Naive B cell (primary cell): Measurements from ENCODE around the gene SLC7A1. TPM values are rescaled to one million over a fixed set of nuclear protein-coding genes. Genes with fewer than 3 reads are reported as not detected.
A peak's percentile ranks its signal among the peaks of the same experiment; 100 is the strongest.

Experiments
- ATAC-seq, 2 donors: fragments of 150-1000 bp; cut with Tn5 transposase; 2 replicates each; pipeline ENCODE4 v1.10.0; 2021; ENCODE audit warnings: low read depth in 2 of 2, mild to moderate bottlenecking in 2 of 2, moderate library complexity in 2 of 2
- DNase-seq: peaks from one replicate; pipeline ENCODE4 v3.0.0; 2022
- H3K27ac Mint-ChIP-seq, 6 donors: one replicate each; pipeline ENCODE4 v1.8.0; 2020 to 2022; ENCODE audit warnings: mild to moderate bottlenecking in 6 of 6, mixed read lengths in 6 of 6, moderate library complexity in 5 of 6, inconsistent platforms in 2 of 6
- H3K27me3 Mint-ChIP-seq, 3 donors: one replicate each; pipeline ENCODE4 v1.8.0; 2021 to 2022; ENCODE audit warnings: mixed read lengths in 3 of 3, mild to moderate bottlenecking in 1 of 3
- H3K36me3 Mint-ChIP-seq, 2 donors: one replicate each; pipeline ENCODE4 v1.8.0; 2020 to 2022; ENCODE audit warnings: mixed read lengths in 2 of 2, inconsistent platforms in 1 of 2, mild to moderate bottlenecking in 1 of 2
- H3K4me1 Mint-ChIP-seq, 3 donors: one replicate each; pipeline ENCODE4 v1.8.0; 2020 to 2022; ENCODE audit warnings: mixed read lengths in 3 of 3, inconsistent platforms in 1 of 3, mild to moderate bottlenecking in 1 of 3, moderate library complexity in 1 of 3
- H3K4me3 Mint-ChIP-seq, 8 donors: one replicate each; pipeline ENCODE4 v1.8.0; 2020 to 2022; ENCODE audit warnings: mild to moderate bottlenecking in 8 of 8, mixed read lengths in 8 of 8, moderate library complexity in 8 of 8, inconsistent platforms in 2 of 8
- H3K9me3 Mint-ChIP-seq, 7 donors: one replicate each; pipeline ENCODE4 v1.8.0; 2020 to 2022; ENCODE audit warnings: mixed read lengths in 7 of 7, mild to moderate bottlenecking in 5 of 7, inconsistent platforms in 2 of 7, moderate library complexity in 1 of 7
- polyA plus RNA-seq, 6 donors: library from polyadenylated mRNA; unstranded; fragments of 300-500 nt; fragmentation: Illumina TruSeq; gene quantifications; one replicate each; pipeline ENCODE4 v1.2.3, GENCODE V29; 2021; ENCODE audit warnings: low read depth in 6 of 6

The SLC7A1 gene
- polyA plus RNA-seq, 6 donors from 2014 or later, result 2.0 to 5.6 (median 3.8) TPM

- Mint-ChIP-seq H3K4me1 (peaks cover 0 to 5% (median 3%) of the 10 kb centered on the region in 3 donors), H3K9me3 (no peaks in the 10 kb centered on the region), H3K27ac (peak overlapping the region in 1 of 6 donors; percentile 53), H3K27me3 (no peaks in the 10 kb centered on the region), H3K36me3 (peaks cover 12 to 38% of the 10 kb centered on the region in 2 donors), H3K4me3 (no peak overlapping the region)
- DNase-seq (no peak), ATAC-seq (no peak)
These were observed 65.7 kb downstream of the SLC7A1 start for GRCh38 chr13:29529754-29530153.

- H3K27me3 Mint-ChIP-seq, result no peaks in the 10 kb centered on the region
- H3K4me3 Mint-ChIP-seq, result no peak overlapping the region
- H3K27ac Mint-ChIP-seq, result no peak overlapping the region
- no peak for ATAC-seq
- no peak for DNase-seq
- no peaks in the 10 kb centered on the region for H3K9me3 Mint-ChIP-seq
- peaks cover 12 to 47% of the 10 kb centered on the region in 2 donors for H3K36me3 Mint-ChIP-seq
- H3K4me1 Mint-ChIP-seq, result peaks cover 0 to 5% (median 3%) of the 10 kb centered on the region in 3 donors
These were observed 67.6 kb downstream of the SLC7A1 start for GRCh38 chr13:29527916-29528315.

GRCh38 chr13:29527511-29527910 lies 68.0 kb downstream of the SLC7A1 start:
- Mint-ChIP-seq H3K4me3 (no peak overlapping the region), H3K4me1 (peaks cover 0 to 5% (median 3%) of the 10 kb centered on the region in 3 donors), H3K27me3 (no peaks in the 10 kb centered on the region), H3K36me3 (peaks cover 12 to 46% of the 10 kb centered on the region in 2 donors), H3K27ac (no peak overlapping the region), H3K9me3 (no peaks in the 10 kb centered on the region)
- DNase-seq (no peak), ATAC-seq (no peak)

- Mint-ChIP-seq H3K9me3 (no peaks in the 10 kb centered on the region), H3K4me1 (peaks cover 0 to 5% (median 3%) of the 10 kb centered on the region in 3 donors), H3K36me3 (peaks cover 18 to 47% of the 10 kb centered on the region in 2 donors), H3K27me3 (no peaks in the 10 kb centered on the region), H3K27ac (no peak overlapping the region), H3K4me3 (no peak overlapping the region)
- ATAC-seq (no peak), DNase-seq (no peak)
These were observed 68.7 kb downstream of the SLC7A1 start for GRCh38 chr13:29526741-29527140.

GRCh38 chr13:29525757-29526156 lies 69.7 kb downstream of the SLC7A1 start:
- Mint-ChIP-seq H3K27ac (no peak overlapping the region), H3K9me3 (no peaks in the 10 kb centered on the region), H3K4me3 (no peak overlapping the region), H3K27me3 (no peaks in the 10 kb centered on the region), H3K4me1 (peaks cover 0 to 5% (median 3%) of the 10 kb centered on the region in 3 donors), H3K36me3 (peaks cover 18 to 42% of the 10 kb centered on the region in 2 donors)
- ATAC-seq (no peak), DNase-seq (no peak)

- H3K36me3 Mint-ChIP-seq, result peaks cover 21 to 31% of the 10 kb centered on the region in 2 donors
These were observed 70.8 kb downstream of the SLC7A1 start for GRCh38 chr13:29524641-29525040.

GRCh38 chr13:29524176-29524575 lies 71.3 kb downstream of the SLC7A1 start:
- Mint-ChIP-seq H3K27ac (no peak overlapping the region), H3K9me3 (no peaks in the 10 kb centered on the region), H3K27me3 (no peaks in the 10 kb centered on the region), H3K4me1 (peaks cover 0 to 5% (median under 1%) of the 10 kb centered on the region in 3 donors), H3K36me3 (peaks cover 18 to 26% of the 10 kb centered on the region in 2 donors), H3K4me3 (no peak overlapping the region)
- ATAC-seq (no peak), DNase-seq (no peak)

More at GRCh38 chr13:29524641-29525040, 70.8 kb downstream of the SLC7A1 start:
- ATAC-seq (no peak), DNase-seq (no peak)
- Mint-ChIP-seq H3K27me3 (no peaks in the 10 kb centered on the region), H3K9me3 (no peaks in the 10 kb centered on the region), H3K27ac (peak overlapping the region in 1 of 6 donors; percentile 34), H3K4me1 (peaks cover 0 to 5% (median 3%) of the 10 kb centered on the region in 3 donors), H3K4me3 (no peak overlapping the region)

GRCh38 chr13:29523199-29523961 lies 72.1 kb downstream of the SLC7A1 start:
- Mint-ChIP-seq H3K27ac (no peak overlapping the region), H3K36me3 (peaks cover 15 to 22% of the 10 kb centered on the region in 2 donors), H3K9me3 (no peaks in the 10 kb centered on the region), H3K27me3 (no peaks in the 10 kb centered on the region), H3K4me1 (peaks cover 0 to 5% (median 0%) of the 10 kb centered on the region in 3 donors), H3K4me3 (no peak overlapping the region)
- DNase-seq, result no peak
- no peak for ATAC-seq

- no peak for DNase-seq
- H3K4me3 Mint-ChIP-seq, result no peak overlapping the region
- H3K4me1 Mint-ChIP-seq, result peaks cover 0 to 5% (median 0%) of the 10 kb centered on the region in 3 donors
- ATAC-seq, result no peak
- H3K27me3 Mint-ChIP-seq, result no peaks in the 10 kb centered on the region
- H3K36me3 Mint-ChIP-seq, result peaks cover 20 to 25% of the 10 kb centered on the region in 2 donors
- H3K9me3 Mint-ChIP-seq, result no peaks in the 10 kb centered on the region
- H3K27ac Mint-ChIP-seq, result no peak overlapping the region
These were observed 73.3 kb downstream of the SLC7A1 start for GRCh38 chr13:29522044-29522685.

GRCh38 chr13:29521336-29521735 lies 74.2 kb downstream of the SLC7A1 start:
- DNase-seq, result no peak
- H3K27me3 Mint-ChIP-seq, result no peaks in the 10 kb centered on the region
- no peak for ATAC-seq
- H3K9me3 Mint-ChIP-seq, result no peaks in the 10 kb centered on the region
- H3K4me1 Mint-ChIP-seq, result peaks cover 0 to 5% (median 0%) of the 10 kb centered on the region in 3 donors
- no peak overlapping the region for H3K4me3 Mint-ChIP-seq
- peaks cover 22 to 27% of the 10 kb centered on the region in 2 donors for H3K36me3 Mint-ChIP-seq
- H3K27ac Mint-ChIP-seq, result peak overlapping the region in 1 of 6 donors; percentile 9

- Mint-ChIP-seq H3K4me3 (no peak overlapping the region), H3K4me1 (peaks cover 0 to 5% (median 0%) of the 10 kb centered on the region in 3 donors), H3K27ac (peak overlapping the region in 1 of 6 donors; percentile 9), H3K27me3 (no peaks in the 10 kb centered on the region), H3K9me3 (no peaks in the 10 kb centered on the region), H3K36me3 (peaks cover 22 to 31% of the 10 kb centered on the region in 2 donors)
- DNase-seq (no peak), ATAC-seq (no peak)
These were observed 74.8 kb downstream of the SLC7A1 start for GRCh38 chr13:29520671-29521070.

GRCh38 chr13:29519921-29520320 lies 75.6 kb downstream of the SLC7A1 start:
- Mint-ChIP-seq H3K4me3 (no peak overlapping the region), H3K27me3 (no peaks in the 10 kb centered on the region), H3K4me1 (no peaks in the 10 kb centered on the region), H3K27ac (peak overlapping the region in 3 of 6 donors; percentile 0 to 16 (median 11)), H3K9me3 (no peaks in the 10 kb centered on the region), H3K36me3 (peaks cover 22 to 32% of the 10 kb centered on the region in 2 donors)
- DNase-seq, result no peak
- ATAC-seq, result no peak

GRCh38 chr13:29516880-29517279 lies 78.6 kb downstream of the SLC7A1 start:
- no peak for ATAC-seq
- no peaks in the 10 kb centered on the region for H3K27me3 Mint-ChIP-seq
- H3K9me3 Mint-ChIP-seq, result no peaks in the 10 kb centered on the region
- H3K27ac Mint-ChIP-seq, result no peak overlapping the region
- H3K36me3 Mint-ChIP-seq, result peaks cover 11 to 24% of the 10 kb centered on the region in 2 donors
- DNase-seq, result no peak
- H3K4me3 Mint-ChIP-seq, result no peak overlapping the region
- no peaks in the 10 kb centered on the region for H3K4me1 Mint-ChIP-seq

- ATAC-seq, result no peak
- peak overlapping the region in 1 of 6 donors; percentile 42 for H3K27ac Mint-ChIP-seq
- H3K27me3 Mint-ChIP-seq, result no peaks in the 10 kb centered on the region
- peaks cover 10 to 24% of the 10 kb centered on the region in 2 donors for H3K36me3 Mint-ChIP-seq
- H3K4me1 Mint-ChIP-seq, result no peaks in the 10 kb centered on the region
- no peak for DNase-seq
- H3K4me3 Mint-ChIP-seq, result no peak overlapping the region
- no peaks in the 10 kb centered on the region for H3K9me3 Mint-ChIP-seq
These were observed 79.5 kb downstream of the SLC7A1 start for GRCh38 chr13:29516012-29516411.
